Cortex of kidney (tissue), 1 donor: ENCODE measurements around the gene TM2D1.

ENCODE experiments used
- DNase-seq: peaks from one replicate; lab custom pipeline; 2025; lab: John Stamatoyannopoulos, UW

TM2D1 gene

GRCh38 chr1:61644303-61644702 is 80.6 kb downstream of the TM2D1 start:
- DNase-seq = no peak

GRCh38 chr1:61642475-61643232 is 82.3 kb downstream of the TM2D1 start:
- no peak for DNase-seq

GRCh38 chr1:61641578-61642336 is 83.2 kb downstream of the TM2D1 start:
- no peak for DNase-seq

GRCh38 chr1:61640531-61641530 is 84.1 kb downstream of the TM2D1 start:
- no peak for DNase-seq

- DNase-seq = no peak
These were observed 85.2 kb downstream of the TM2D1 start for GRCh38 chr1:61639608-61640336.

GRCh38 chr1:61638911-61639605 is 85.9 kb downstream of the TM2D1 start:
- DNase-seq = no peak

- no peak for DNase-seq
These were observed 86.6 kb downstream of the TM2D1 start for GRCh38 chr1:61638296-61638695.

- no peak for DNase-seq
These were observed 87.5 kb downstream of the TM2D1 start for GRCh38 chr1:61637470-61637869.

GRCh38 chr1:61636814-61637213 is 88.1 kb downstream of the TM2D1 start:
- DNase-seq = no peak

- DNase-seq = no peak
These were observed 88.6 kb downstream of the TM2D1 start for GRCh38 chr1:61636376-61636775.

- DNase-seq = no peak
These were observed 89.4 kb downstream of the TM2D1 start for GRCh38 chr1:61635557-61635956.

GRCh38 chr1:61631436-61631835 is 93.5 kb downstream of the TM2D1 start:
- no peak for DNase-seq
